Neural cell (in vitro differentiated cells): Measurements from ENCODE around the gene DNAJC21. TPM values are rescaled to one million over a fixed set of nuclear protein-coding genes. Genes with fewer than 3 reads are reported as not detected.

ENCODE experiments used
- H2AFZ ChIP-seq: fragments of 200-600, 300-800 bp; sonication (generic), shearing (Covaris generic); 2 replicates; pipeline ENCODE4 v1.6.0; 2014; ENCODE audit warnings: low read depth, mild to moderate bottlenecking, antibody characterized with exemption, low read length, moderate library complexity
- H3F3A ChIP-seq: fragments of 200-600 bp; shearing (Covaris generic); 2 replicates; pipeline ENCODE4 v1.6.1; 2016; ENCODE audit warnings: mild to moderate bottlenecking, moderate library complexity, mixed read lengths, antibody characterized with exemption, low read length; ENCODE audit not compliant: insufficient read depth, poor library complexity, severe bottlenecking
- H3K27ac ChIP-seq: fragments of 200-600, 300-800 bp; sonication (generic), shearing (Covaris generic); 2 replicates; pipeline ENCODE4 v1.5.1; 2014; ENCODE audit warnings: mild to moderate bottlenecking, low read length, moderate library complexity
- H3K27me3 ChIP-seq: fragments of 300-800, 200-600 bp; sonication (generic), shearing (Covaris generic); 2 replicates; pipeline ENCODE4 v1.6.0; 2014; ENCODE audit warnings: mild to moderate bottlenecking, low read depth, low read length, moderate library complexity; ENCODE audit not compliant: insufficient read depth
- H3K36me3 ChIP-seq: fragments of 300-800, 200-600 bp; sonication (generic), shearing (Covaris generic); 2 replicates; pipeline ENCODE4 v1.5.1; 2014; ENCODE audit warnings: mild to moderate bottlenecking, antibody characterized with exemption, low read length, moderate library complexity; ENCODE audit not compliant: insufficient read depth
- H3K4me2 ChIP-seq: fragments of 300-800, 200-600 bp; sonication (generic), shearing (Covaris generic); 2 replicates; pipeline ENCODE4 v1.6.0; 2014; ENCODE audit warnings: mild to moderate bottlenecking, low read length
- H3K4me3 ChIP-seq: fragments of 300-800, 200-600 bp; sonication (generic), shearing (Covaris generic); 2 replicates; pipeline ENCODE4 v1.5.1; 2014; ENCODE audit warnings: mild to moderate bottlenecking, low read length, moderate library complexity
- H3K79me2 ChIP-seq: fragments of 200-600 bp; shearing (Covaris generic); replicated peaks from 2 replicates; pipeline ENCODE4 v1.6.0; 2014; ENCODE audit warnings: mild to moderate bottlenecking, low read length, moderate library complexity; ENCODE audit not compliant: insufficient read depth
- H3K9ac ChIP-seq: fragments of 300-800, 200-600 bp; sonication (generic), shearing (Covaris generic); 2 replicates; pipeline ENCODE4 v1.6.1; 2016; ENCODE audit warnings: mild to moderate bottlenecking, low read length, mixed read lengths
- H3K9me2 ChIP-seq: fragments of 200-600 bp; shearing (Covaris generic); 2 replicates; pipeline ENCODE4 v1.6.1; 2016; ENCODE audit warnings: mild to moderate bottlenecking, low read length, mixed read lengths; ENCODE audit not compliant: insufficient read depth
- H3K9me3 ChIP-seq: fragments of 200-600, 300-800 bp; sonication (generic), shearing (Covaris generic); 2 replicates; pipeline ENCODE4 v1.6.1; 2016; ENCODE audit warnings: mild to moderate bottlenecking, mixed run types, low read length, moderate library complexity, mixed read lengths
- H4K20me1 ChIP-seq: fragments of 200-600 bp; shearing (Covaris generic); 2 replicates; pipeline ENCODE4 v1.6.1; 2016; ENCODE audit warnings: mild to moderate bottlenecking, mixed run types; ENCODE audit not compliant: insufficient read depth
- EP300 ChIP-seq: fragments of 450-650 bp; conservative IDR thresholded peaks from 2 replicates; pipeline ENCODE4 v1.6.1; 2014; ENCODE audit warnings: antibody characterized with exemption, mild to moderate bottlenecking, moderate library complexity; ENCODE audit not compliant: poor library complexity, severe bottlenecking
- EZH2 ChIP-seq: fragments of 200-600, 300-800 bp; shearing (Covaris generic), sonication (generic); IDR thresholded peaks from 2 replicates; pipeline ENCODE4 v1.6.1; 2014; ENCODE audit warnings: antibody characterized with exemption, low read length, borderline replicate concordance, mild to moderate bottlenecking; ENCODE audit not compliant: insufficient read depth, poor library complexity, severe bottlenecking
- MXI1 ChIP-seq: fragments of 450-650 bp; conservative IDR thresholded peaks from 2 replicates; pipeline ENCODE4 v1.6.1; 2014; ENCODE audit warnings: antibody characterized with exemption, mild to moderate bottlenecking; ENCODE audit not compliant: poor library complexity, severe bottlenecking
- POLR2AphosphoS5 ChIP-seq: IDR thresholded peaks from 2 replicates; pipeline ENCODE4 v1.6.1; 2012
- RAD21 ChIP-seq: fragments of 450-650 bp; conservative IDR thresholded peaks from 2 replicates; pipeline ENCODE4 v1.6.1; 2014; ENCODE audit warnings: antibody characterized with exemption, mild to moderate bottlenecking, moderate library complexity
- REST ChIP-seq: IDR thresholded peaks from 2 replicates; pipeline ENCODE4 v1.6.1; 2012; ENCODE audit warnings: borderline replicate concordance
- SMC3 ChIP-seq: fragments of 450-650 bp; conservative IDR thresholded peaks from 2 replicates; pipeline ENCODE4 v1.6.1; 2014; ENCODE audit warnings: antibody characterized with exemption, mild to moderate bottlenecking, moderate library complexity; ENCODE audit not compliant: poor library complexity
- TAF1 ChIP-seq: IDR thresholded peaks from 2 replicates; pipeline ENCODE4 v1.6.1; 2012; ENCODE audit warnings: low read depth
- polyA minus RNA-seq: library from RNA; depleted of rRNA, polyadenylated mRNA; stranded (reverse); fragments of >200 nt; gene quantifications from 2 replicates; pipeline ENCODE4 v1.2.3, GENCODE V29; 2014
- polyA plus RNA-seq: library from polyadenylated mRNA; depleted of rRNA; stranded (reverse); fragments of >200 nt; gene quantifications from 2 replicates; pipeline ENCODE4 v1.2.3, GENCODE V29; 2014
- TF ChIP-seq, protein P1 (sequence below): fragments of 450-650 bp; IDR thresholded peaks from 2 replicates; pipeline ENCODE4 v1.5.1; 2014; ENCODE audit warnings: antibody characterized with exemption, mild to moderate bottlenecking, moderate library complexity; ENCODE audit not compliant: poor library complexity, severe bottlenecking

The DNAJC21 gene
- polyA plus RNA-seq (14.9 and 17.0 TPM in 2 replicates), polyA minus RNA-seq (27.3 and 37.0 TPM in 2 replicates)

DNA sequence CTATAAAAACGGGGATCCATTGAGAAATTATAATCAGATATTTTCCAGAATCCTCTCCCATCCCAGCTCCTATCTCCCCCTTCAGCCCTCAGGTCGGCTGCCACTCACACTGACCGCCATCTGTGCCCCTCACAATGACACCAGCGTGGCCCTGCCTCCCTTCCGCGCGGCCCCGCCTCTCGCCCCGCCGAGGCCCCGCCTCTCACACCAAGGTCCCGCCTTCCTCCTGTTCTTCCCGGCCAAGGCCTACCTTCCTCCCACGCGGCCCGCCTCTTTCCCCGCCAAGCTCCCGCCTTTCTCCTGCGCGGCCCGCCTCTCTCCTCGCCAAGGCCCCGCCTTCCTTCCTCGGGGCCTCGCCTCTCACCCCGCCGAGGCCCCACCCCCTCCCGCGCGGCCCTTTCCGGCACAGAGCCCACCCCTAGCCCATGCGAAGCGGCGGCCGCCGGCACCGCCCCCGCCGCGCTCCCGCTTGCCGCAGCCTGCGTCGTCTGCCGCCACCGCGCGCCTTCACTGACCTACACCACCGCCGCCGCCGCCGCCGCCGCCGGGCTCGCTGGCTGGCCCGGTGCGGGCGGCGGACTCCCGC is at the start of gene DNAJC21:
Gene DNAJC21, plus strand, starts transcription at position 426 of the 586 bp plus-strand sequence. CDS start 261 bp downstream, outside the sequence.
- Histone ChIP-seq H3K27ac (peak within 1 kb of the TSS; percentile 71), H3K9me3 (no peaks in the 10 kb centered on the region), H2AFZ (peak within 1 kb of the TSS; percentile 81), H3F3A (peaks cover 5% of the 10 kb centered on the region), H3K79me2 (peaks cover 29% of the 10 kb centered on the region), H3K27me3 (no peaks in the 10 kb centered on the region), H3K9me2 (no peaks in the 10 kb centered on the region), H3K36me3 (no peaks in the 10 kb centered on the region), H3K4me3 (peak within 1 kb of the TSS; percentile 90), H3K9ac (peak within 1 kb of the TSS; percentile 70), H3K4me2 (peak within 1 kb of the TSS; percentile 73), H4K20me1 (no peaks in the 10 kb centered on the region)
- TF ChIP-seq RAD21: peak; percentile 9
- TF ChIP-seq, protein P1, sequence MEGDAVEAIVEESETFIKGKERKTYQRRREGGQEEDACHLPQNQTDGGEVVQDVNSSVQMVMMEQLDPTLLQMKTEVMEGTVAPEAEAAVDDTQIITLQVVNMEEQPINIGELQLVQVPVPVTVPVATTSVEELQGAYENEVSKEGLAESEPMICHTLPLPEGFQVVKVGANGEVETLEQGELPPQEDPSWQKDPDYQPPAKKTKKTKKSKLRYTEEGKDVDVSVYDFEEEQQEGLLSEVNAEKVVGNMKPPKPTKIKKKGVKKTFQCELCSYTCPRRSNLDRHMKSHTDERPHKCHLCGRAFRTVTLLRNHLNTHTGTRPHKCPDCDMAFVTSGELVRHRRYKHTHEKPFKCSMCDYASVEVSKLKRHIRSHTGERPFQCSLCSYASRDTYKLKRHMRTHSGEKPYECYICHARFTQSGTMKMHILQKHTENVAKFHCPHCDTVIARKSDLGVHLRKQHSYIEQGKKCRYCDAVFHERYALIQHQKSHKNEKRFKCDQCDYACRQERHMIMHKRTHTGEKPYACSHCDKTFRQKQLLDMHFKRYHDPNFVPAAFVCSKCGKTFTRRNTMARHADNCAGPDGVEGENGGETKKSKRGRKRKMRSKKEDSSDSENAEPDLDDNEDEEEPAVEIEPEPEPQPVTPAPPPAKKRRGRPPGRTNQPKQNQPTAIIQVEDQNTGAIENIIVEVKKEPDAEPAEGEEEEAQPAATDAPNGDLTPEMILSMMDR: no peak
- TF ChIP-seq POLR2AphosphoS5: peak; percentile 59
- TF ChIP-seq TAF1: peak; percentile 30
- no peak for TF ChIP-seq EP300
- peak; percentile 55 for TF ChIP-seq MXI1

GRCh38 chr5:34881246-34881645 is 48.1 kb upstream of the DNAJC21 start:
- no peaks in the 10 kb centered on the region for H3K79me2 ChIP-seq
- no peaks in the 10 kb centered on the region for H4K20me1 ChIP-seq
- H3K36me3 ChIP-seq: no peaks in the 10 kb centered on the region
- no peak overlapping the region for H3K4me3 ChIP-seq
- no peaks in the 10 kb centered on the region for H3K9me2 ChIP-seq
- H3K9me3 ChIP-seq: no peaks in the 10 kb centered on the region
- H3K4me2 ChIP-seq: no peak overlapping the region
- no peaks in the 10 kb centered on the region for H3K27me3 ChIP-seq
- H2AFZ ChIP-seq: no peak overlapping the region
- no peak overlapping the region for H3K27ac ChIP-seq
- no peak overlapping the region for H3K9ac ChIP-seq
- H3F3A ChIP-seq: no peaks in the 10 kb centered on the region
- TF ChIP-seq RAD21 (no peak), SMC3 (no peak), EZH2 (no peak), POLR2AphosphoS5 (no peak), TAF1 (no peak), REST (no peak), EP300 (no peak), MXI1 (no peak)
- TF ChIP-seq, protein P1: no peak
